Testis (tissue), 3 donors: ENCODE data around the gene C20orf141. TPM values are rescaled to one million over a fixed set of nuclear protein-coding genes. Genes with fewer than 3 reads are reported as not detected.

Experiments used
- DNase-seq: peaks from one replicate; pipeline ENCODE4 v3.0.0-alpha.2; 2019
- H3K27ac ChIP-seq, 2 donors: fragments of 200-600 bp; sonication (generic); one replicate each; pipeline ENCODE4 v1.5.1; 2019
- H3K27me3 ChIP-seq: fragments of 200-600 bp; sonication (generic); one replicate; pipeline ENCODE4 v1.5.1; 2019
- H3K36me3 ChIP-seq: fragments of 200-600 bp; sonication (generic); one replicate; pipeline ENCODE4 v1.5.1; 2017; ENCODE audit warnings: low read depth; ENCODE audit errors: missing control alignments
- H3K4me1 ChIP-seq: fragments of 200-600 bp; sonication (generic); one replicate; pipeline ENCODE4 v1.5.1; 2019
- H3K4me3 ChIP-seq, 2 donors: fragments of 200-600 bp; sonication (generic); one replicate each; pipeline ENCODE4 v1.5.1; 2017 to 2019
- H3K9me3 ChIP-seq: fragments of 200-600 bp; sonication (generic); one replicate; pipeline ENCODE4 v1.5.1; 2017
- POLR2A ChIP-seq: fragments of 450-650 bp; IDR thresholded peaks from one replicate; pipeline ENCODE4 v1.6.1; 2017; ENCODE audit warnings: antibody characterized with exemption, mild to moderate bottlenecking, moderate library complexity
- WGBS, 2 donors: methylation state at CpG; one replicate each; pipeline ENCODE4 v1.1.5; 2018; 5-methylcytosine and 5-hydroxymethylcytosine counted together
- intact Hi-C: fragments of 100-400 bp; cut with DNase I; formaldehyde crosslinking; loops from one replicate; pipeline ENCODE4 v1.15.1; 2023; ENCODE audit warnings: low total_unique reads
- polyA plus RNA-seq: library from polyadenylated mRNA; stranded (reverse); fragments of 350-450 nt; fragmentation: Illumina TruSeq; extraction: RNeasy Lipid Tissue Mini Kit (QIAGEN cat#74804); gene quantifications from one replicate; pipeline ENCODE4 v1.2.3, GENCODE V29; 2014; ENCODE audit warnings: low read depth, low replicate concordance; ENCODE audit not compliant: insufficient read depth
- total RNA-seq, 2 donors: library from RNA; depleted of rRNA; stranded (reverse); fragments of >200 nt; gene quantifications; one replicate each; pipeline ENCODE4 v1.2.3, GENCODE V29; 2016
- TF ChIP-seq, protein P1 (sequence below), 3 experiments: fragments of 450-650 bp in 2 of 3; fragments of 200-600 bp in 1 of 3; sonication (generic) in 1 of 3; IDR thresholded peaks; one replicate each; pipeline ENCODE4 v1.5.1; 2016 to 2019; ENCODE audit warnings: antibody characterized with exemption in 3 of 3, mild to moderate bottlenecking in 2 of 3, moderate library complexity in 1 of 3

The C20orf141 gene
- total and polyA plus RNA-seq, 3 donors from 2014 or later, result 53.6 to 177 (median 154) TPM

- Histone ChIP-seq H3K9me3 (no peaks in the 10 kb centered on the region), H3K4me1 (no peaks in the 10 kb centered on the region), H3K36me3 (no peaks in the 10 kb centered on the region), H3K27ac (no peak overlapping the region), H3K4me3 (no peak overlapping the region), H3K27me3 (no peaks in the 10 kb centered on the region)
- TF ChIP-seq POLR2A, result no peak
- TF ChIP-seq, protein P1, sequence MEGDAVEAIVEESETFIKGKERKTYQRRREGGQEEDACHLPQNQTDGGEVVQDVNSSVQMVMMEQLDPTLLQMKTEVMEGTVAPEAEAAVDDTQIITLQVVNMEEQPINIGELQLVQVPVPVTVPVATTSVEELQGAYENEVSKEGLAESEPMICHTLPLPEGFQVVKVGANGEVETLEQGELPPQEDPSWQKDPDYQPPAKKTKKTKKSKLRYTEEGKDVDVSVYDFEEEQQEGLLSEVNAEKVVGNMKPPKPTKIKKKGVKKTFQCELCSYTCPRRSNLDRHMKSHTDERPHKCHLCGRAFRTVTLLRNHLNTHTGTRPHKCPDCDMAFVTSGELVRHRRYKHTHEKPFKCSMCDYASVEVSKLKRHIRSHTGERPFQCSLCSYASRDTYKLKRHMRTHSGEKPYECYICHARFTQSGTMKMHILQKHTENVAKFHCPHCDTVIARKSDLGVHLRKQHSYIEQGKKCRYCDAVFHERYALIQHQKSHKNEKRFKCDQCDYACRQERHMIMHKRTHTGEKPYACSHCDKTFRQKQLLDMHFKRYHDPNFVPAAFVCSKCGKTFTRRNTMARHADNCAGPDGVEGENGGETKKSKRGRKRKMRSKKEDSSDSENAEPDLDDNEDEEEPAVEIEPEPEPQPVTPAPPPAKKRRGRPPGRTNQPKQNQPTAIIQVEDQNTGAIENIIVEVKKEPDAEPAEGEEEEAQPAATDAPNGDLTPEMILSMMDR (IDR thresholded peaks at IDR 0.05), result no peak
- no peak for DNase-seq
- WGBS, 2 donors, result 91 to 96% methylated on average over 2 of the region's 2 CpGs
- intact Hi-C loops, result loop anchor here (10.0 kb wide), 1 partner anchor 694 kb away; no protein-coding TSS in a partner anchor
Measured at GRCh38 chr20:2858591-2858990, 43.8 kb downstream of the C20orf141 start.

DNA sequence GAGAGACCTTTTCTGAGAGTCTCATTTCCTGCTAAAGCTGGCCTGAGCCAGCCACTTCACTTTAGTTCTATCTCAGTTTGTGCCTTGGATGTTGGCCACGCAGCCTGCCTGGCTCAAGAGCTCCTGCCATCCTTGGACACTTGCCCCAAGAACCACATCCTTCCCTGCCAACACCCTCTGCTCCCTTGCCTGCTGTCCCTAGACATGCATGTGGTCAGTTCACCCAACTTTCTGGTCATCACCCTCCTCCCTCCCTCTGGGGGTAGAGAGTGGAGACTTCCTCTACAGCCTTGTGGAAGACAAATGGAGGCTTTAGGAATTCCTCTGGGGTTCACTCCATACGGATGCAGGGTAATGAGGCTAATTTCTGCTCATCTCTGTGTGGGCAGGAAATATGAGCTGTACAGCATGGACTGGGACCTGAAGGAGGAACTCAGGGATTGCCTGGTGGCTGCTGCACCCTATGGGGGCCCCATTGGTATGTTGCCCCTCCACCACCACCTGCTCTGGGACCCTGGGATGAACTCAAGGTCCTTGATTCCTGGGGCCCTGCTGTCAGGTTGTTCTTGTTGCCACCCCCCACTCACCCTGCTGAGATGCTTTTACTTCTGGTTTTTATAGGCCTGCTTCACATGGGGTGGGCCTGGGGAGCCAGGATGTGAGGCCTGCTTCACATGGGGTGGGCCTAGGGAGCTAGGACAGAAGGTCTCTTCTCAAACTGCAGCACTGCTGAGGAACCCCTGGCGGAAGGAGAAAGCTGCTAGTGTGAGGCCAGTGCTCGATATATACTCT lies 44.7 kb downstream of the C20orf141 start:
- Histone ChIP-seq H3K4me1 (no peaks in the 10 kb centered on the region), H3K4me3 (no peak overlapping the region), H3K9me3 (no peaks in the 10 kb centered on the region), H3K27ac (no peak overlapping the region), H3K36me3 (no peaks in the 10 kb centered on the region), H3K27me3 (no peaks in the 10 kb centered on the region)
- intact Hi-C loops, result loop anchor here (10.0 kb wide), 1 partner anchor 695 kb away; no protein-coding TSS in a partner anchor
- no peak for DNase-seq
- WGBS, 2 donors, result 74 to 86% methylated on average over 3 to 4 of the region's 4 CpGs
- TF ChIP-seq, protein P1 (IDR thresholded peaks at IDR 0.05), result no peak
- TF ChIP-seq POLR2A, result no peak

GRCh38 chr20:2864626-2865025 lies 49.8 kb downstream of the C20orf141 start:
- H3K4me3 ChIP-seq, result no peak overlapping the region
- no peaks in the 10 kb centered on the region for H3K9me3 ChIP-seq
- H3K27ac ChIP-seq, result no peak overlapping the region
- 90 to 96% methylated on average over 7 to 12 of the region's 12 CpGs for WGBS, 2 donors
- no peaks in the 10 kb centered on the region for H3K4me1 ChIP-seq
- no peak for DNase-seq
- TF ChIP-seq POLR2A, result no peak
- TF ChIP-seq, protein P1 (IDR thresholded peaks at IDR 0.05), result no peak
- H3K27me3 ChIP-seq, result no peaks in the 10 kb centered on the region
- no peaks in the 10 kb centered on the region for H3K36me3 ChIP-seq
- intact Hi-C loops, result no loop called here

- H3K36me3 ChIP-seq, result no peaks in the 10 kb centered on the region
- no peaks in the 10 kb centered on the region for H3K27me3 ChIP-seq
- intact Hi-C loops, result no loop called here
- H3K27ac ChIP-seq, result no peak overlapping the region
- no peaks in the 10 kb centered on the region for H3K9me3 ChIP-seq
- no peaks in the 10 kb centered on the region for H3K4me1 ChIP-seq
- TF ChIP-seq, protein P1 (IDR thresholded peaks at IDR 0.05), result no peak
- no peak for TF ChIP-seq POLR2A
- DNase-seq, result no peak
- WGBS, 2 donors, result 95 to 99% methylated on average over 8 to 10 of the region's 10 CpGs
- H3K4me3 ChIP-seq, result no peak overlapping the region
Measured at GRCh38 chr20:2865101-2865500, 50.3 kb downstream of the C20orf141 start.

Other genes starting within 250 kb of the C20orf141 start
- 100 to 1,000 TPM; 110 TPM for gene NOP56, start 162.4 kb upstream of the C20orf141 start, total RNA-seq
- 125 TPM for gene NOP56, start 162.4 kb upstream of the C20orf141 start, polyA plus RNA-seq
- gene IDH3B, start 150.8 kb upstream of the C20orf141 start, total RNA-seq, result 100 to 1,000 TPM; 105 to 123 TPM
- 90.6 TPM for gene IDH3B, start 150.8 kb upstream of the C20orf141 start, polyA plus RNA-seq
- gene EBF4, start 122.2 kb upstream of the C20orf141 start, total RNA-seq, result 10 to 100 TPM in 1 of 2 donors, 1 to 10 TPM in 1; 7.4 to 14.2 TPM
- gene EBF4, start 122.2 kb upstream of the C20orf141 start, polyA plus RNA-seq, result 6.1 TPM
- gene CPXM1, start 14.4 kb upstream of the C20orf141 start, total RNA-seq, result 1 to 10 TPM; 3.5 to 8.6 TPM
- gene CPXM1, start 14.4 kb upstream of the C20orf141 start, polyA plus RNA-seq, result 25.2 TPM
- gene TMEM239, start 1.4 kb downstream of the C20orf141 start, total RNA-seq, result 100 to 1,000 TPM in 1 of 2 donors, 10 to 100 TPM in 1; 39.0 to 133 TPM
- gene TMEM239, start 1.4 kb downstream of the C20orf141 start, polyA plus RNA-seq, result 77.3 TPM
- gene PCED1A, start 25.7 kb downstream of the C20orf141 start, total RNA-seq, result 10 to 100 TPM; 46.0 to 51.1 TPM
- gene PCED1A, start 25.7 kb downstream of the C20orf141 start, polyA plus RNA-seq, result 20.8 TPM
- gene VPS16, start 25.8 kb downstream of the C20orf141 start, total RNA-seq, result 10 to 100 TPM; 24.3 to 31.4 TPM
- 27.3 TPM for gene VPS16, start 25.8 kb downstream of the C20orf141 start, polyA plus RNA-seq
- 10 to 100 TPM; 52.0 to 68.9 TPM for gene PTPRA, start 58.5 kb downstream of the C20orf141 start, total RNA-seq
- gene PTPRA, start 58.5 kb downstream of the C20orf141 start, polyA plus RNA-seq, result 83.8 TPM
- gene GNRH2, start 228.6 kb downstream of the C20orf141 start, total RNA-seq, result not detected
- 2.6 TPM for gene GNRH2, start 228.6 kb downstream of the C20orf141 start, polyA plus RNA-seq
- gene MRPS26, start 231.1 kb downstream of the C20orf141 start, total RNA-seq, result 10 to 100 TPM; 37.4 to 55.9 TPM
- 28.3 TPM for gene MRPS26, start 231.1 kb downstream of the C20orf141 start, polyA plus RNA-seq